ENCODE measurements around the gene TMOD1.

Gene TMOD1

DNA sequence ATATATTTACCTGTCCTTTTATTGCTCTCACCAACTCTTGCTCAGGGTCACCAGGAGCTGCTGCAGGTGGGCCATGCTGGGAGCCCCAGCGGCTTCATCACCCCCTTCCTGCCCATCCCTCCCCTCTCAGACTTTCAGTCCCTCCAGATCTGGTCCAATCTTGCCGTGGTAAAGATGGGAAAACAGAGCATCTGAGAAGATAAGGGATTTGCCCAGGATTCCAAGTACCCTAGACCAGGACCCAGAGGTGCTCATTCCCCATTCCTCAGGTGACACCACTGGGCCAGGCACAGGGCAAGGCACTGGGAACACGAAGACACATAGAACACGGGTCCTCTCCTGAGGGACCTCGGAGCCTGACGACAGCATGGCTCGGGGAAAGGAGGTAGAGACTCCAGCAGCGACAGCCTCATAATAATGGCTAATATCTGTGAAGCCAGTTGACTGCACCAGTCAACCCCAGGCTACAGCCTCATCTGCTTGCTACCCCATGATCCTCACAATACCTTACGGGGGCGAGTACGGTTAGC, 18.0 kb downstream of the TMOD1 start:
- H2AFZ ChIP-seq (ENCODE audit: low read length), result no peak overlapping the region
- no peaks in the 10 kb centered on the region for H3K79me2 ChIP-seq (ENCODE audit: insufficient read depth, low read length)
- H3K9ac ChIP-seq (ENCODE audit: low read length), result no peak overlapping the region
- no peaks in the 10 kb centered on the region for H3F3A ChIP-seq (ENCODE audit: insufficient read depth, low read length)
- no peak overlapping the region for H3K4me2 ChIP-seq (ENCODE audit: low read length)
- no peak for TF ChIP-seq CTCF (IDR thresholded peaks at IDR 0.05; ENCODE audit: low read length)
- TF ChIP-seq EZH2 (IDR thresholded peaks at IDR 0.05; ENCODE audit: borderline replicate concordance, low read length), result no peak
- no peaks in the 10 kb centered on the region for H3K27me3 ChIP-seq (ENCODE audit: insufficient read depth, low read length)
- H3K4me3 ChIP-seq (ENCODE audit: low read depth, low read length, poor library complexity, severe bottlenecking), result no peak overlapping the region
- no peaks in the 10 kb centered on the region for H4K20me1 ChIP-seq (ENCODE audit: insufficient read depth, low read length)
- no peak overlapping the region for H3K27ac ChIP-seq (ENCODE audit: low read depth, low read length, poor library complexity, severe bottlenecking)
- H3K9me2 ChIP-seq (ENCODE audit: low read depth, low read length), result no peaks in the 10 kb centered on the region
- H3K9me3 ChIP-seq (ENCODE audit: low read length), result no peaks in the 10 kb centered on the region
- H3K4me1 ChIP-seq (ENCODE audit: insufficient read depth, low read length, severe bottlenecking), result no peaks in the 10 kb centered on the region
- no peaks in the 10 kb centered on the region for H3K36me3 ChIP-seq (ENCODE audit: insufficient read depth, low read length)

GRCh38 chr9:97521576-97522333, 20.3 kb downstream of the TMOD1 start:
- Histone ChIP-seq H3K79me2 (ENCODE audit: insufficient read depth, low read length) (no peaks in the 10 kb centered on the region), H3K27ac (ENCODE audit: low read depth, low read length, poor library complexity, severe bottlenecking) (no peak overlapping the region), H3K27me3 (ENCODE audit: insufficient read depth, low read length) (no peaks in the 10 kb centered on the region), H3K4me3 (ENCODE audit: low read depth, low read length, poor library complexity, severe bottlenecking) (no peak overlapping the region), H3K9me2 (ENCODE audit: low read depth, low read length) (no peaks in the 10 kb centered on the region), H3K9me3 (ENCODE audit: low read length) (no peaks in the 10 kb centered on the region), H3K4me1 (ENCODE audit: insufficient read depth, low read length, severe bottlenecking) (no peaks in the 10 kb centered on the region), H3K9ac (ENCODE audit: low read length) (no peak overlapping the region), H3K4me2 (ENCODE audit: low read length) (no peak overlapping the region), H3F3A (ENCODE audit: insufficient read depth, low read length) (no peaks in the 10 kb centered on the region), H2AFZ (ENCODE audit: low read length) (no peak overlapping the region), H4K20me1 (ENCODE audit: insufficient read depth, low read length) (no peaks in the 10 kb centered on the region), H3K36me3 (ENCODE audit: insufficient read depth, low read length) (no peaks in the 10 kb centered on the region)
- no peak for TF ChIP-seq CTCF (IDR thresholded peaks at IDR 0.05; ENCODE audit: low read length)
- no peak for TF ChIP-seq EZH2 (IDR thresholded peaks at IDR 0.05; ENCODE audit: borderline replicate concordance, low read length)

GRCh38 chr9:97524424-97524823, 23.0 kb downstream of the TMOD1 start:
- H3K9me3 ChIP-seq (ENCODE audit: low read length), result no peaks in the 10 kb centered on the region
- H2AFZ ChIP-seq (ENCODE audit: low read length), result no peak overlapping the region
- H3K9ac ChIP-seq (ENCODE audit: low read length), result no peak overlapping the region
- H3K36me3 ChIP-seq (ENCODE audit: insufficient read depth, low read length), result no peaks in the 10 kb centered on the region
- no peaks in the 10 kb centered on the region for H3F3A ChIP-seq (ENCODE audit: insufficient read depth, low read length)
- H3K9me2 ChIP-seq (ENCODE audit: low read depth, low read length), result no peaks in the 10 kb centered on the region
- no peaks in the 10 kb centered on the region for H3K4me1 ChIP-seq (ENCODE audit: insufficient read depth, low read length, severe bottlenecking)
- H4K20me1 ChIP-seq (ENCODE audit: insufficient read depth, low read length), result no peaks in the 10 kb centered on the region
- no peak overlapping the region for H3K27ac ChIP-seq (ENCODE audit: low read depth, low read length, poor library complexity, severe bottlenecking)
- TF ChIP-seq EZH2 (IDR thresholded peaks at IDR 0.05; ENCODE audit: borderline replicate concordance, low read length) (no peak), CTCF (IDR thresholded peaks at IDR 0.05; ENCODE audit: low read length) (no peak)
- no peak overlapping the region for H3K4me3 ChIP-seq (ENCODE audit: low read depth, low read length, poor library complexity, severe bottlenecking)
- H3K4me2 ChIP-seq (ENCODE audit: low read length), result no peak overlapping the region
- no peaks in the 10 kb centered on the region for H3K27me3 ChIP-seq (ENCODE audit: insufficient read depth, low read length)
- H3K79me2 ChIP-seq (ENCODE audit: insufficient read depth, low read length), result no peaks in the 10 kb centered on the region
